ENCODE measurements around the gene DCN.

DNA sequence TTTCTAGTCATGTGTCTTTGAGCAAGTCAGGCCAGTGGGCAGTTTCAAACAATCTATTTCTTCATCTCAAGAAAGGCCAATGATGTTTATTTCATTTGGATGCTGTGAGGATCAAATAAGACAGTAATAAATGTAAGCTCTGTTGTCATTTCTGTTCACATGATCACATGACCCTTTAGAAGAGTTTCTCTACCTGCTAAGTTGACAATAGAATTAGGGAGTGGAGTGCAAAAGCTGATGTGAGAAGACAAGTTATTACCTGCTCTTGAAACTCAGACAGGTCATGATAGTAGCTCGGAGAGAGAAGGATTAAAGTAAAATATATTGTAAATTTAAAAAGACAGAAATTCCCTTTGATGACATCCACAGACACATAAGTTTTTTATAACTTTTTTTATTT lies 37.3 kb upstream of the DCN start:
- TF ChIP-seq, protein P1, sequence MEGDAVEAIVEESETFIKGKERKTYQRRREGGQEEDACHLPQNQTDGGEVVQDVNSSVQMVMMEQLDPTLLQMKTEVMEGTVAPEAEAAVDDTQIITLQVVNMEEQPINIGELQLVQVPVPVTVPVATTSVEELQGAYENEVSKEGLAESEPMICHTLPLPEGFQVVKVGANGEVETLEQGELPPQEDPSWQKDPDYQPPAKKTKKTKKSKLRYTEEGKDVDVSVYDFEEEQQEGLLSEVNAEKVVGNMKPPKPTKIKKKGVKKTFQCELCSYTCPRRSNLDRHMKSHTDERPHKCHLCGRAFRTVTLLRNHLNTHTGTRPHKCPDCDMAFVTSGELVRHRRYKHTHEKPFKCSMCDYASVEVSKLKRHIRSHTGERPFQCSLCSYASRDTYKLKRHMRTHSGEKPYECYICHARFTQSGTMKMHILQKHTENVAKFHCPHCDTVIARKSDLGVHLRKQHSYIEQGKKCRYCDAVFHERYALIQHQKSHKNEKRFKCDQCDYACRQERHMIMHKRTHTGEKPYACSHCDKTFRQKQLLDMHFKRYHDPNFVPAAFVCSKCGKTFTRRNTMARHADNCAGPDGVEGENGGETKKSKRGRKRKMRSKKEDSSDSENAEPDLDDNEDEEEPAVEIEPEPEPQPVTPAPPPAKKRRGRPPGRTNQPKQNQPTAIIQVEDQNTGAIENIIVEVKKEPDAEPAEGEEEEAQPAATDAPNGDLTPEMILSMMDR (IDR thresholded peaks at IDR 0.05) = no peak
- TF ChIP-seq POLR2A (IDR thresholded peaks at IDR 0.05) = no peak
